Heart left ventricle (tissue), 16 donors: ENCODE data around the gene SPATA4. TPM values are rescaled to one million over a fixed set of nuclear protein-coding genes. Genes with fewer than 3 reads are reported as not detected.

ENCODE experiments used
- ATAC-seq, 4 donors: fragments of 200-7000 bp; cut with Tn5 transposase; one replicate each; pipeline ENCODE4 v1.9.1; 2020 to 2022; ENCODE audit warnings: moderate library complexity in 4 of 4, mild to moderate bottlenecking in 3 of 4, moderate number of reproducible peaks in 1 of 4
- DNase-seq, 5 donors: peaks; one replicate each; pipeline ENCODE4 v3.0.0-alpha.2; 2020
- H3K27ac ChIP-seq, 12 donors: fragments of 200-600 bp; sonication (generic) in 4 of 12; one replicate each; pipeline versions ENCODE4 v1.5.0 to v1.8.0; 2016 to 2022; ENCODE audit warnings: mild to moderate bottlenecking in 2 of 12
- H3K27me3 ChIP-seq, 9 donors: fragments of 200-600 bp; sonication (generic) in 2 of 9; one replicate each; pipeline versions ENCODE4 v1.5.1 to v1.8.0; 2016 to 2022; ENCODE audit warnings: mild to moderate bottlenecking in 3 of 9
- H3K36me3 ChIP-seq, 9 donors: fragments of 200-600 bp; sonication (generic) in 2 of 9; one replicate each; pipeline versions ENCODE4 v1.5.0 to v1.8.0; 2018 to 2022; ENCODE audit warnings: mild to moderate bottlenecking in 2 of 9
- H3K4me1 ChIP-seq, 12 donors: fragments of 200-600 bp; sonication (generic) in 4 of 12; one replicate each; pipeline versions ENCODE4 v1.5.0 to v1.8.0; 2016 to 2022; ENCODE audit warnings: mild to moderate bottlenecking in 3 of 12
- H3K4me3 ChIP-seq, 12 donors: fragments of 200-600 bp; sonication (generic) in 4 of 12; one replicate each; pipeline versions ENCODE4 v1.5.0 to v1.8.0; 2017 to 2022; ENCODE audit warnings: mild to moderate bottlenecking in 9 of 12, moderate library complexity in 4 of 12
- H3K9me3 ChIP-seq, 12 donors: fragments of 200-600 bp; sonication (generic) in 4 of 12; one replicate each; pipeline versions ENCODE4 v1.5.0 to v1.8.0; 2016 to 2022; ENCODE audit warnings: mild to moderate bottlenecking in 1 of 12
- CTCF ChIP-seq, 12 donors: fragments of 200-600 bp; sonication (generic) in 4 of 12; IDR thresholded peaks; one replicate each; pipeline versions ENCODE4 v1.5.0 to v1.8.0; 2018 to 2022; ENCODE audit warnings: antibody characterized with exemption in 12 of 12, mild to moderate bottlenecking in 5 of 12
- POLR2A ChIP-seq, 2 donors: fragments of 450-650 bp; IDR thresholded peaks; one replicate each; pipeline ENCODE4 v1.6.1; 2017; ENCODE audit warnings: antibody characterized with exemption in 2 of 2, mild to moderate bottlenecking in 2 of 2, moderate library complexity in 2 of 2
- WGBS, 4 donors: extraction: QIAGEN DNeasy Blood & Tissue Kit in 2 of 4; methylation state at CpG; one replicate each; pipeline versions ENCODE4 v1.1.5 to v1.1.7; 2013 to 2018; 5-methylcytosine and 5-hydroxymethylcytosine counted together
- intact Hi-C, 10 donors: fragments of 100-400 bp; cut with DNase I; formaldehyde crosslinking; loops; one replicate each; pipeline versions ENCODE4 v1.11.1 to v1.14.2; 2022
- polyA plus RNA-seq, 2 donors: library from polyadenylated mRNA; stranded (reverse); fragments of 200-250 nt; gene quantifications; one replicate each; pipeline ENCODE4 v1.2.3, GENCODE V29; 2013
- total RNA-seq, 9 donors: library from RNA; depleted of rRNA in 2 of 9; stranded (reverse); fragments of >200 nt in 2 of 9; fragmentation: NEBNext Ultra II Directional in 3 of 9; extraction: Animal tissue kit (Norgen Biotek cat#: 25700) in 3 of 9; gene quantifications; one replicate each; pipeline versions ENCODE4 v1.1.0 to v1.2.4, GENCODE V29; 2016 to 2023
- donor health status: ischemic (EF 13 %, LVEDD 7.1; RV severe dilation, severe dysfunction).
- donor health status: healthy with polysubstance abuse.
- donor health status: DM: no; HTN: yes; CAD: no.
- donor health status: DM: no; HTN: no; CAD: no.
- donor health status: ischemic (EF 25% LVEDD 6.9; RV normal size, moderate dysfunction).
- donor health status: ischemic (EF 25% LVEDD 5.7; RV mildly dilated, moderate dysfunction).
- donor health status: healthy.
- donor health status: DM: yes; HTN: yes; CAD: no.
- donor health status: ischemic (EF 35%, LVEDD 5.7; RV mildly dilated, moderate dysfunction).
- donor health status: nonischemic (EF 11% LVEDD 7.7; RV severe dilation, severe dysfunction).
- donor health status: DM: yes; HTN: yes; CAD: no.
- donor health status: PGD.
- donor health status: ischemic (EF 29% LVEDD 5.4; RV normal size, mild dysfunction).
- donor health status: nonischemic (EF 23%, LVEDD 6.1; RV moderate dilation, normal function).

SPATA4 gene
- total and polyA plus RNA-seq, 11 donors: 0.25 to 0.84 (median 0.53) TPM; not detected in 4

- H3K4me3 ChIP-seq: peak overlapping the region in 6 of 12 donors; percentile 6 to 15 (median 8)
- ATAC-seq: peak; percentile 74 to 89 (median 82)
- DNase-seq: no peak
- peak overlapping the region; percentile 71 to 94 (median 84) for H3K27ac ChIP-seq
- no peaks in the 10 kb centered on the region for H3K36me3 ChIP-seq
- peaks cover 0 to 25% (median 7%) of the 10 kb centered on the region in 12 donors for H3K4me1 ChIP-seq
- H3K9me3 ChIP-seq: no peaks in the 10 kb centered on the region
- no peak for TF ChIP-seq CTCF (IDR thresholded peaks at IDR 0.05)
- no peak for TF ChIP-seq POLR2A (IDR thresholded peaks at IDR 0.05)
- WGBS, 4 donors: 13 to 22% (median 18%) methylated on average over 7 of the region's 7 CpGs
- intact Hi-C loops: loop anchor here in 3 of 10 donors (5.0 to 10.0 kb wide), 3 partner anchors 34 to 87 kb away; partner anchors contain the start of gene SPATA4 (in 2 of the 3)
- no peaks in the 10 kb centered on the region for H3K27me3 ChIP-seq
Measured at GRCh38 chr4:176238157-176238610, 42.8 kb upstream of the SPATA4 start.

GRCh38 chr4:176236946-176237345, 41.6 kb upstream of the SPATA4 start:
- Histone ChIP-seq H3K27me3 (no peaks in the 10 kb centered on the region), H3K27ac (peak overlapping the region; percentile 71 to 94 (median 84)), H3K4me1 (peaks cover 0 to 25% (median 7%) of the 10 kb centered on the region in 12 donors), H3K36me3 (no peaks in the 10 kb centered on the region), H3K4me3 (peak overlapping the region in 5 of 12 donors; percentile 6 to 15 (median 8)), H3K9me3 (no peaks in the 10 kb centered on the region)
- ATAC-seq: no peak
- DNase-seq: no peak
- TF ChIP-seq POLR2A (IDR thresholded peaks at IDR 0.05) (no peak), CTCF (IDR thresholded peaks at IDR 0.05) (no peak)
- WGBS, 4 donors: 44 to 52% (median 45%) methylated on average over 5 of the region's 5 CpGs
- intact Hi-C loops: loop anchor here in 3 of 10 donors (2.0 to 10.0 kb wide), 4 partner anchors 35 to 88 kb away; partner anchors contain the start of gene SPATA4 (in 3 of the 3)

- H3K27ac ChIP-seq: peak overlapping the region in 11 of 12 donors; percentile 11 to 79 (median 62)
- intact Hi-C loops: loop anchor here in 4 of 10 donors (2.0 to 10.0 kb wide), 5 partner anchors 34 to 94 kb away; partner anchors contain the start of genes SPATA4 (in 2 of the 4) and SPCS3 (in 1 of the 4)
- H3K9me3 ChIP-seq: no peaks in the 10 kb centered on the region
- peaks cover 0 to 25% (median 8%) of the 10 kb centered on the region in 12 donors for H3K4me1 ChIP-seq
- no peak for TF ChIP-seq POLR2A (IDR thresholded peaks at IDR 0.05)
- TF ChIP-seq CTCF (IDR thresholded peaks at IDR 0.05): no peak
- WGBS, 4 donors: 12 to 25% (median 23%) methylated on average over 4 of the region's 4 CpGs
- DNase-seq (no peak), ATAC-seq (peak; percentile 56 to 88 (median 68))
- H3K4me3 ChIP-seq: peak overlapping the region in 6 of 12 donors; percentile 11 to 32 (median 22)
- H3K27me3 ChIP-seq: no peaks in the 10 kb centered on the region
- H3K36me3 ChIP-seq: no peaks in the 10 kb centered on the region
Measured at GRCh38 chr4:176230836-176231235, 35.5 kb upstream of the SPATA4 start.

- Histone ChIP-seq H3K36me3 (no peaks in the 10 kb centered on the region), H3K27me3 (no peaks in the 10 kb centered on the region), H3K27ac (peak overlapping the region in 10 of 12 donors; percentile 7 to 79 (median 48)), H3K4me1 (peaks cover 0 to 25% (median 8%) of the 10 kb centered on the region in 12 donors), H3K9me3 (no peaks in the 10 kb centered on the region), H3K4me3 (no peak overlapping the region)
- TF ChIP-seq POLR2A (IDR thresholded peaks at IDR 0.05) (no peak), CTCF (IDR thresholded peaks at IDR 0.05) (no peak)
- intact Hi-C loops: loop anchor here in 4 of 10 donors (2.0 to 10.0 kb wide), 5 partner anchors 32 to 95 kb away; partner anchors contain the start of genes SPATA4 (in 2 of the 4) and SPCS3 (in 1 of the 4)
- DNase-seq (no peak), ATAC-seq (peak in 3 of 4 donors; percentile 41 to 59 (median 49))
- whole genome bisulfite sequencing, 4 donors: 19 to 30% (median 26%) methylated on average over 4 of the region's 4 CpGs
Measured at GRCh38 chr4:176229645-176230044, 34.3 kb upstream of the SPATA4 start.
